ENCODE data around the gene GNMT. TPM values are rescaled to one million over a fixed set of nuclear protein-coding genes. Genes with fewer than 3 reads are reported as not detected.

GNMT gene
- total RNA-seq, 1 donor from 2014 or later, result 0.20 TPM

Other genes with a start within 250 kb of the GNMT start
- 2.8 TPM for gene PRPH2, start 238.2 kb upstream of the GNMT start, total RNA-seq
- gene TBCC, start 214.7 kb upstream of the GNMT start, total RNA-seq, result 20.8 TPM
- 10.6 TPM for gene BICRAL, start 178.7 kb upstream of the GNMT start, total RNA-seq
- gene RPL7L1, start 81.1 kb upstream of the GNMT start, total RNA-seq, result 88.3 TPM
- gene PTCRA, start 44.7 kb upstream of the GNMT start, total RNA-seq, result not detected
- 18.1 TPM for gene CNPY3, start 31.3 kb upstream of the GNMT start, total RNA-seq
- 13.1 TPM for gene PEX6, start 18.4 kb downstream of the GNMT start, total RNA-seq
- gene PPP2R5D, start 23.8 kb downstream of the GNMT start, total RNA-seq, result 23.8 TPM
- 28.9 TPM for gene MEA1, start 53.2 kb downstream of the GNMT start, total RNA-seq
- 82.3 TPM for gene KLHDC3, start 53.5 kb downstream of the GNMT start, total RNA-seq
- gene RRP36, start 60.9 kb downstream of the GNMT start, total RNA-seq, result 36.2 TPM
- 20.3 TPM for gene CUL7, start 93.1 kb downstream of the GNMT start, total RNA-seq
- 17.3 TPM for gene MRPL2, start 98.7 kb downstream of the GNMT start, total RNA-seq
- 15.6 TPM for gene KLC4, start 98.9 kb downstream of the GNMT start, total RNA-seq
- 121 TPM for gene PTK7, start 115.6 kb downstream of the GNMT start, total RNA-seq
- 12.5 TPM for gene SRF, start 210.5 kb downstream of the GNMT start, total RNA-seq
- 18.8 TPM for gene CUL9, start 221.4 kb downstream of the GNMT start, total RNA-seq